NT2/D1 (cell line): Measurements from ENCODE around the gene PALD1.

Experiments used
- YY1 ChIP-seq: IDR thresholded peaks from 2 replicates; pipeline ENCODE4 v1.6.1; 2011; ENCODE audit not compliant: insufficient read length, insufficient read depth
- ZNF274 ChIP-seq: IDR thresholded peaks from 2 replicates; pipeline ENCODE4 v1.6.1; 2011; ENCODE audit warnings: mild to moderate bottlenecking, low read depth, low read length

DNA sequence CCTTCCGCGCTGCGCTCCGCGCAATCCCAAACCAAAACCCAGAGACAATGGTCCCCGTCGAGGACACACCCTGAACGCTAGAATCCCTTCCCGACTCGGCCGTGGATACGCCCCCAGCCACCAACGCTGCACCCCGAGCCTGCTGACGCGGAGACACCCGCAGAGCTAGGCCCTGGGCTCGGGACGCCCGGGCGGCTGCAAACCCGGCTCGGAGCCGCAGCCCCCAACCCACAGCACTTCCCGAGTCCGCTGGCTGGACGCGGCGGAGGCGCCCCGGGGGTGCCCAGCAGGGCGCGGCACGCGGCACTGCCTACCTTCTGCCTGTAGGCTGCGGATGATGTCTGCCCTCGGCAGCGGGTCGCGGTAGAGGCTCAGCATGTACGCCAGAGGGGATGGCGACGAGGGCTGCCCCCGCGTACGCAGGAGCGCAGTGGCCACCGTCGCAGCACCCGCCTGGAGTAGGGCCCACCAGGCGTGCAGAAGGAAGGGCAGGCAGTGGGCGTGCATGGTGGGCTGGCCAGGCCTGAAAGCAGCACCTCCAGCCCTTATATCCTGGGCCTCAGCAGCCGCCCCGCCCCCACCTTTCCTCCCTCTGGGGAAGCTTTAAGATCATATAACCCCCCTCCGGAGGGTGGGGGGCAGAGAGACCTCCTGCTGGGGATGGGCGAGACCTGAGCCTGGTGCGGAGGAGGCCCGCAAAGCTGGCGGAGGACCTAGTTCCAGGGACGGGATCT is 37.2 kb upstream of the PALD1 start, which contains the start of gene NODAL:
- TF ChIP-seq YY1 (no peak), ZNF274 (no peak)
